Left ventricle myocardium superior (tissue), 1 donor: Measurements from ENCODE around the gene NPDC1. TPM values are rescaled to one million over a fixed set of nuclear protein-coding genes. Genes with fewer than 3 reads are reported as not detected.

ENCODE experiments used
- ATAC-seq: fragments of 200-7000 bp; cut with Tn5 transposase; one replicate; pipeline ENCODE4 v1.9.1; 2020; ENCODE audit warnings: mild to moderate bottlenecking, moderate library complexity
- DNase-seq: peaks from one replicate; pipeline ENCODE4 v3.0.0-alpha.2; 2020
- intact Hi-C: fragments of 100-400 bp; cut with micrococcal nuclease; formaldehyde crosslinking; loops from one replicate; pipeline ENCODE4 v1.11.0; 2022
- long read RNA-seq: library from polyadenylated mRNA; unstranded; transcript quantifications from one replicate; pipeline ENCODE4 v2.0.0, GENCODE V29; 2021
- total RNA-seq: library from RNA; stranded (reverse); fragmentation: NEBNext Ultra II Directional; extraction: Animal tissue kit (Norgen Biotek cat#: 25700); gene quantifications from one replicate; pipeline ENCODE4 v1.2.1, GENCODE V29; 2021
- donor health status: DM: no; HTN: yes; CAD: no; lungs with severe emphysema.

The NPDC1 gene, protein sequence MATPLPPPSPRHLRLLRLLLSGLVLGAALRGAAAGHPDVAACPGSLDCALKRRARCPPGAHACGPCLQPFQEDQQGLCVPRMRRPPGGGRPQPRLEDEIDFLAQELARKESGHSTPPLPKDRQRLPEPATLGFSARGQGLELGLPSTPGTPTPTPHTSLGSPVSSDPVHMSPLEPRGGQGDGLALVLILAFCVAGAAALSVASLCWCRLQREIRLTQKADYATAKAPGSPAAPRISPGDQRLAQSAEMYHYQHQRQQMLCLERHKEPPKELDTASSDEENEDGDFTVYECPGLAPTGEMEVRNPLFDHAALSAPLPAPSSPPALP
- total RNA-seq: 59.0 TPM
- long read RNA-seq, transcript NPDC1-202 (9 exons, 1,494 nt): major isoform, 122 of 201 reads
- long read RNA-seq, transcript NPDC1-201 (8 exons, 2,187 nt): minor isoform, 24 of 201 reads
- long read RNA-seq, partial matches to known transcripts: 24 of 201 reads
- long read RNA-seq, other reads (novel, unspliced or antisense): 31 of 201 reads

DNA sequence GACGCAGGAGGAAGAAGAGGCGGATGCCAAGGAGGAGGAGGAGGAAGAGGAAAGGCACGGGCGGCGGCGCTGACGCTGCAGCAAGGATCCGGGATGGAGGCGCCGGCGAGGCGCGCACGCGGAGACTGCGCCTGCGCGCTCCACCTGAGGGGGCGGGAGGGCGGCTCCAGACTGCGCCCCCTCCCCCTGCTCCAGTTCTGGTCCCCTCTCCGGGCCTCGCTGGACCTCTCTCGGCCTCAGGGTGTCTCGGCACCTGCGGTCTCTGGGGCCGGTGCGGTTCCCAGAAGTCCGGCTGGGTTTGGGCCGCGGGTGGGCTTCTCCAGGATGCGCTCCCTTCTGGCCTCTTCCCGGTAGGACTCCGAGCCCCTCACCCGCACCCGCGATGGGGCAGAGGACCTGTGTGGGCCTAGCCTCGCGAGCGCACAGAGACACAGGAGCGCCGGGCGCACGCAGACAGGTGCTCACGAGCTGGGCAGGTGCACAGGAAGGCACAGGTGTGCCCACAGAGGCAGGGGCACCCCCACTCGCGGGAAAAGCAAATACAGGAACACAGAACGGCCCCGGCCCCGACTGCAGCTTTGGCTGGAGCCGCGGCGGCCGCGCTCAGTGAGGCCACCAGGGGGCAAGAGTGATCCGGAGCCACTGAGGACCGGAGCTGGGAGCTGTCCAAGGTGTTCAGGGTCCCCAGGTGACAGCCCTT, at the start of gene NPDC1:
Gene NPDC1, minus strand, starts transcription at position 90 of the 700 bp plus-strand sequence. CDS start 188 bp downstream, outside the sequence.
- intact Hi-C loops: no loop called here
- DNase-seq: peak; percentile 89
- ATAC-seq: peak; percentile 74

GRCh38 chr9:137089232-137089947, 43.4 kb upstream of the NPDC1 start:
- no peak for ATAC-seq
- intact Hi-C loops: no loop called here
- no peak for DNase-seq

- no peak for DNase-seq
- no peak for ATAC-seq
- intact Hi-C loops: no loop called here
Measured at GRCh38 chr9:137088121-137088520, 42.1 kb upstream of the NPDC1 start.

GRCh38 chr9:137087409-137087925, 41.5 kb upstream of the NPDC1 start:
- no peak for ATAC-seq
- no peak for DNase-seq
- intact Hi-C loops: no loop called here

- DNase-seq: peak; percentile 100
- intact Hi-C loops: no loop called here
- peak; percentile 91 for ATAC-seq
Measured at GRCh38 chr9:137086531-137087408, 40.8 kb upstream of the NPDC1 start, which contains the start of gene MAN1B1. MAN1B1 (plus strand) TSS chr9:137086985; CDS start chr9:137087000, 15 bp downstream.

GRCh38 chr9:137085920-137086530, 40.0 kb upstream of the NPDC1 start:
- intact Hi-C loops: no loop called here
- DNase-seq (peak; percentile 74), ATAC-seq (peak; percentile 47)

GRCh38 chr9:137084526-137084925, 38.5 kb upstream of the NPDC1 start:
- DNase-seq: peak; percentile 28
- no peak for ATAC-seq

DNA sequence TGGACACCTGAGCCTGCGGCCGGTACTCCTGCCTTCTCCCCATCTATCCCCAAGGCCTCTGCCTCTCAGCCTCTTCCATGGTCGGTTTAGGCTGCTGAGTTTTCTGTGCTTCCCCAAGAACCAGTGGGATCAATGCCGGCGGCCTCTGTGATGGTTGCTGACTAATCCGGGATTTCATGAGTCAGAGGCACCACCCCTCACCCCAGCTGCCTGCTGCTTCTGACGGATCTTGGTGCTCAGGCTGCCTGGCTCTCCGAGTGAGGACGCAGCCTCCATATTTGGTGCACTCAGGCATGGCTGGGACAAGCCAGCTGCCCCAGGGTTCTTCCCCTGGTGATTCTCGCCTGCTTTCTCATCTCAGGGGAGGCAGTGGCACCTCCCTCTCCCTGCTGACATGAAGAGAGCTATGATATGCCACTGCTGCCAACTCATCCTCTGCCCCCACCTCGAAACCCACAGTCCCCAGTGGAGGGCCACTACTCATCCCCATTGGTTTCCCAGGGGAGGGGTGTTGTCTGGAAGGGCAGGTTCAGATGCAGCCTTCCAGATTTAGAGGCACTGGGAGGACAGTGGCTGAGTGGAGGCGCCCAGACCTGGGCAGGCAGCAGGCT, 37.5 kb upstream of the NPDC1 start:
- intact Hi-C loops: no loop called here
- ATAC-seq: no peak
- DNase-seq: peak; percentile 65

More at GRCh38 chr9:137084526-137084925, 38.5 kb upstream of the NPDC1 start:
- intact Hi-C loops: no loop called here

GRCh38 chr9:137082925-137083290, 36.9 kb upstream of the NPDC1 start:
- DNase-seq: no peak
- intact Hi-C loops: no loop called here
- ATAC-seq: no peak

- intact Hi-C loops: no loop called here
- DNase-seq: peak; percentile 29
Measured at GRCh38 chr9:137082222-137082924, 36.4 kb upstream of the NPDC1 start.

DNA sequence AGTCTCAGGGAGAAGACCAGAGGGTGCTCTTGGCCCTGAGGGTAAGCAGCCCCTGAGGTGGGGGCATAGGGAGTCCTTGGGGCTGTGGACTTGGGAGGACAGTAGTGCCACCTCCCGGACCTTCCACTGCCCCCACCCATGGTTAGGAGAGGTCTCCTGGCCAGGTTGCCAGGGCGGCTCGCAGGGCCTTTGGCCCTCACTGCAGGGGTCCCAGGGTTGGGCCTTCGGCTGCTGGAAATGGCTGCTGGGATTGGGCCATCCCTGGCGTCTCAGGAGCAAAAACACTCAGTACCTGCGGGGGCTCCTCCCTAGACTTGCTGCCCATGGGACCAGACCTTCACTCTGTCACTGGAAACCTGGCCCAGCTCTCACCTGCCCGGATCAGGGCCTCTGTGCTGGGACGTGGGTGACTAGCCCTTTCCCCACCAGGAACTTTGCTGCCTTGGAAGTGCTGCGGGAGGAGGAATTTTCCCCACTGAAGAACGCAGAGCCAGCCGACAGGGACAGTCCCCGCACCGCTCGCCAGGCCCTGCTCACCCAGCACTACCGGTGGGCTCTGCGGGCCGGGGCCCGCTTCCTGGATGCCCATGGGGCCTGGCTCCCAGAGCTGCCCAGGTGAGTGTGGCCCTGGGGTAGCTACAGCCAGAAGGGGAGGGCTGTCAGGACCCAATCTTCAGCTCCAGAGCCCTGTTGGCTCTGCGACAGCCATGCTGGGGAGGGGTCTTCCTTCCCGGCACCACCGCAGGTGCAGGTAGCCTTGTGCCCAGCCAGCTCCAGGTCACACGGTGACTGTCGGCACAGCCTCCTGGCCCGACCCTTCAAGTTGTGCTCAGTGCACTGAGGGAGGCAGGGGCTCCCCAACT, 34.5 kb upstream of the NPDC1 start:
- intact Hi-C loops: no loop called here
- DNase-seq: no peak
- no peak for ATAC-seq

More at GRCh38 chr9:137082222-137082924, 36.4 kb upstream of the NPDC1 start:
- ATAC-seq: no peak

DNA sequence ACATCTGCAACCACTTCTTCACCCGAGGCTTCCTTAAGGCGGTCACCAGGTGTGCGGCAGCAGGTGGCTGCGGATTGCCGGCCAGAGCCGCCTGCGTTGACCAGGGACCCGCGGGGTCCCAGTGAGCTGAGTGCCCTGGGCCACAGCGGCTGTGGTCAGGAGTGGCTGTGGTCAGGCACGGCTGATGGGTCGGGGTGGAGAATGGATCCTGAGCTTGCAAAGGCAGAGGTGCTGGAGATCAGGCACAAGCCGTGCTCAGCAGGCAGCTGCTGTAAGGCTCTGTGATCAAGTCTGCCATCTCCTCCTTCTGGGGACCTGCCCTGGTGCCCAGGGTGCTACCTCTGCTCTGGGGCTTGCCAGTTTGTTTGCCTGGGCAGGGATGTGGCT, 33.4 kb upstream of the NPDC1 start:
- DNase-seq (no peak), ATAC-seq (no peak)
- intact Hi-C loops: no loop called here

DNA sequence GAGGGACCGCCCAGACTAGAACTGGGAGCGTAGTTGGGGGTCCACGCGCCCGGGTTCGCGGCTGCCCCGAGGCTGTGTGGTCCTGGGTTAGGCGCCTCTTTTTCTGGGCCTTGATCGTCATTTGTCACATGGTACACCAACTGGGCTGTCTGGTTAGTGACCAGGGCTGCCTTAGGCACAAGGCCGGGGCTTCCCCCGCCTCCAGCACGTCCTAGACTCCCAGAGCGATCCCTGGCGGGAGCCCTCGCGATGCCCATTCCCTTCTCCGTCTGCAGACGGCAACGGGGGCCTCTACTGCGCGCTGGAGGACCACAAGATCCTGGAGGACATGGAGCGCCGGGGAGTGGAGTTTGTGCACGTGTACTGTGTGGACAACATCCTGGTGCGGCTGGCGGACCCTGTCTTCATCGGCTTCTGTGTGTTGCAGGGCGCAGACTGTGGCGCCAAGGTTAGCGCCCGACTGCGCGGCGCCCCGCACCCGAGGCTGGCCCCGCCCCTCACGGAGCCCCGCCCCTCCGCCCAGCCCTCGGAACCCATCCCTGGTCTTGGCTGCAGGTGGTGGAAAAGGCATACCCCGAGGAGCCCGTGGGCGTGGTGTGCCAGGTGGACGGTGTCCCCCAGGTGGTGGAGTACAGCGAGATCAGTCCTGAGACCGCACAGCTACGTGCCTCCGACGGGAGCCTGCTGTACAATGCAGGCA, 32.9 kb upstream of the NPDC1 start:
- no peak for ATAC-seq
- DNase-seq: no peak
- intact Hi-C loops: no loop called here

DNA sequence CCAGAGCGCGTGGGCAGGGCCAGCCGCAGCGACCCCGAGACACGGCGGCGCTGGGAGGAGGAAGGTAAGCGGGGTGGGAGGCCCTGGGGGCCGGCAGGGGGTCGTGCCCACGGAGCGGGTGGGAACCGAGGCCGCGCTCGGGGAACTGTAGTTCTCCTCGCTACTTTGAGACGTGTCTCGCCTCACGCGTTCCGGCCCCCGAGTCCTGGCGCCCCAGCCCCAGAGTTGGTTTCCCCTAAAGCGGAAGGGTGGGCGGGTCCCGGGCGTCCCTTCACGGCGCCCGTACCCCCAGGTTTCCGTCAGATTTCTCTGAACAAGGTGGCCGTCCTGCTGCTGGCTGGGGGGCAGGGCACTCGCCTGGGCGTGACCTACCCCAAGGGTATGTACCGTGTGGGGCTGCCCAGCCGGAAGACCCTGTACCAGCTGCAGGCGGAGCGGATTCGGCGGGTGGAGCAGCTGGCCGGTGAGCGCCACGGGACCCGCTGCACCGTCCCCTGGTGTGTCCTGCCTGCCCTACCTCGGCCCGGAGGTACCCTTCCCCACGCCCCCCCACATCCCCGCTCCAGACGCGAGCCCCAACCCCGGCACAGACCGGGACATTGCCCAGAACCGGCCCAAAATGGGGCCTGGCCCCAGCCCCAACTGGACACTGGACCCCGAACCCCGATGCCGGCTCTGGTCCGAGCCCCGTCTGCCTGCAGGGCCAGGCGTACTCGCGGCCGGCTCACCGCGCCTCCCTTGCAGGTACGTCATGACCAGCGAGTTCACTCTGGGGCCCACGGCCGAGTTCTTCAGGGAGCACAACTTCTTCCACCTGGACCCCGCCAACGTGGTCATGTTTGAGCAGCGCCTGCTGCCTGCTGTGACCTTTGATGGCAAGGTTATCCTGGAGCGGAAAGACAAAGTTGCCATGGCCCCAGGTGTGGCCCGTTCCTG, 32.0 kb upstream of the NPDC1 start:
- intact Hi-C loops: no loop called here
- ATAC-seq (peak; percentile 13), DNase-seq (peak; percentile 60)
